Osteocyte (in vitro differentiated cells): ENCODE measurements around the gene TTC39B. TPM values are rescaled to one million over a fixed set of nuclear protein-coding genes. Genes with fewer than 3 reads are reported as not detected.

Source experiments
- DNase-seq: peaks from one replicate; pipeline ENCODE4 v3.0.0; 2021; ENCODE audit warnings: mixed read lengths; ENCODE audit not compliant: unreplicated experiment; ENCODE audit errors: extremely low spot score
- H3K27ac Mint-ChIP-seq: one replicate; pipeline ENCODE4 v1.8.0; 2021; ENCODE audit warnings: mild to moderate bottlenecking, mixed read lengths; ENCODE audit not compliant: unreplicated experiment
- H3K27me3 Mint-ChIP-seq: one replicate; pipeline ENCODE4 v1.8.0; 2021; ENCODE audit warnings: mixed read lengths; ENCODE audit not compliant: unreplicated experiment
- H3K36me3 Mint-ChIP-seq: one replicate; pipeline ENCODE4 v1.8.0; 2021; ENCODE audit warnings: mixed read lengths; ENCODE audit not compliant: unreplicated experiment
- H3K4me1 Mint-ChIP-seq: one replicate; pipeline ENCODE4 v1.8.0; 2021; ENCODE audit warnings: mixed read lengths; ENCODE audit not compliant: unreplicated experiment
- H3K4me3 Mint-ChIP-seq: one replicate; pipeline ENCODE4 v1.8.0; 2021; ENCODE audit warnings: mild to moderate bottlenecking, moderate library complexity, mixed read lengths; ENCODE audit not compliant: unreplicated experiment
- H3K9me3 Mint-ChIP-seq: one replicate; pipeline ENCODE4 v1.8.0; 2021; ENCODE audit warnings: mixed read lengths; ENCODE audit not compliant: unreplicated experiment
- total RNA-seq: library from RNA; stranded (reverse); gene quantifications from 2 replicates; pipeline ENCODE4 v1.2.1, GENCODE V29; 2021
- TF ChIP-seq, protein P1 (sequence below): fragments of 200-600 bp; sonication (generic); IDR thresholded peaks from 2 replicates; pipeline ENCODE4 v1.5.0; 2021; ENCODE audit warnings: antibody characterized with exemption, mild to moderate bottlenecking, moderate library complexity

Gene TTC39B
- total RNA-seq, 1 donor from 2014 or later, result 25.5 TPM

DNA sequence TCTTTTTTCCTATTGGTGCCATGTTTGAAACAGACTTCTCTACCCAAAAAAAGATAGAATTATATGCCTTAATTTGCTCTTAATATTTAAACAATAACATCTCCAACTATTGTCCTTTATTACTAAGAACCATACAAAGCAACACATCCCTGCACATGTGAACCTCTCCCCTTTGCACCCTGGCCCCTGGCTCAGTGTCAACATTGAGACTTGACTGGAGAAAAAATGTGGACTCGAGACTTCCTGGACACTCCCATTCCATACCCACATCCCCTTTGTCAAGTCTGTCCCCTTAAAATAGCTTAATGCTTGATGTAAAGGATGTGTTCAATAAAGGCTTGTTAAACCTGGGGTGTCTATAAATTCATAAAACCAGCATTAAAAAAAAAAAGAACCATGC is 53.2 kb downstream of the TTC39B start:
- Mint-ChIP-seq H3K4me1 (peaks cover 44% of the 10 kb centered on the region), H3K9me3 (no peaks in the 10 kb centered on the region), H3K27ac (peak overlapping the region; percentile 21), H3K27me3 (no peaks in the 10 kb centered on the region), H3K4me3 (no peak overlapping the region), H3K36me3 (peaks cover 13% of the 10 kb centered on the region)
- TF ChIP-seq, protein P1, sequence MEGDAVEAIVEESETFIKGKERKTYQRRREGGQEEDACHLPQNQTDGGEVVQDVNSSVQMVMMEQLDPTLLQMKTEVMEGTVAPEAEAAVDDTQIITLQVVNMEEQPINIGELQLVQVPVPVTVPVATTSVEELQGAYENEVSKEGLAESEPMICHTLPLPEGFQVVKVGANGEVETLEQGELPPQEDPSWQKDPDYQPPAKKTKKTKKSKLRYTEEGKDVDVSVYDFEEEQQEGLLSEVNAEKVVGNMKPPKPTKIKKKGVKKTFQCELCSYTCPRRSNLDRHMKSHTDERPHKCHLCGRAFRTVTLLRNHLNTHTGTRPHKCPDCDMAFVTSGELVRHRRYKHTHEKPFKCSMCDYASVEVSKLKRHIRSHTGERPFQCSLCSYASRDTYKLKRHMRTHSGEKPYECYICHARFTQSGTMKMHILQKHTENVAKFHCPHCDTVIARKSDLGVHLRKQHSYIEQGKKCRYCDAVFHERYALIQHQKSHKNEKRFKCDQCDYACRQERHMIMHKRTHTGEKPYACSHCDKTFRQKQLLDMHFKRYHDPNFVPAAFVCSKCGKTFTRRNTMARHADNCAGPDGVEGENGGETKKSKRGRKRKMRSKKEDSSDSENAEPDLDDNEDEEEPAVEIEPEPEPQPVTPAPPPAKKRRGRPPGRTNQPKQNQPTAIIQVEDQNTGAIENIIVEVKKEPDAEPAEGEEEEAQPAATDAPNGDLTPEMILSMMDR, result no peak
- no peak for DNase-seq

DNA sequence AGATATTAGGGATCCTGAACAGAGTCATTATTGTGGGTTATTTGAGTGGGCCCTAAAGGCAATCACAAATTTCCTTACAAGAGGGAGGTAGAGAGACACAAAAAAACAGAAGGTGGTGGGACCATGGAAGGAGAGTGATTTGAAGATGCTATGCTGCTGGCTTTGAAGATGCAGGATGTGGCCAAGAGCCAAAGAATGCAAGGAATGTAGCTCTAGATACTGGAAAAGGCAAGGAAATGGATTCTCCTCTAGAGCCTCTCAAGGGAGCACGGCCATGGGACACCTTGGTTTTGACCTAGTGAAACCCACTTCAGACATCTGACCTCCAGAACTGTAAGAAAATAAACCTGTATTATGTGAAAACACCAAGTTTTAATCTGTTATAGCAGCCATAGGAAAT is 53.8 kb downstream of the TTC39B start:
- no peak for DNase-seq
- no peak overlapping the region for H3K4me3 Mint-ChIP-seq
- H3K27me3 Mint-ChIP-seq, result no peaks in the 10 kb centered on the region
- peak overlapping the region; percentile 57 for H3K27ac Mint-ChIP-seq
- peaks cover 48% of the 10 kb centered on the region for H3K4me1 Mint-ChIP-seq
- H3K36me3 Mint-ChIP-seq, result peaks cover 9% of the 10 kb centered on the region
- no peaks in the 10 kb centered on the region for H3K9me3 Mint-ChIP-seq
- TF ChIP-seq, protein P1, result no peak

DNA sequence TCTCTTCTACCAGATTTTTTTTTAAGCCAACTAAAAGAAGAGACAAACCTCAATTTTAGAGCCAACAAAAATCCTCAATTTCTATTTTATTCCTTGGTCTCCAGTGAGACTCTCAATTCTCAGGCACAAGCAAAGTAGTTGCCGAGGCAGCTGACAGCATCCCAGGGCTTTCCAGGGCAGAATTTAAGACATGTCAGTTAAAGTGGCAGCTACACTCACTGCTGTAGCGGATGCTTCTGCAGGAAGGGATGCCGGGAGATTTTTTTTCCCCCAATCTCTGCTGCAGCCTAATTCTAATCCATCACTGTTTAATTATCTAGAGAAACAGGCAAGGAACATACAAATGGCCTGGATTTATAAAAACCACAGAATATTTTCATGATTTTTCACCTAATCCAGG is 57.0 kb downstream of the TTC39B start:
- DNase-seq, result no peak
- Mint-ChIP-seq H3K9me3 (no peaks in the 10 kb centered on the region), H3K27me3 (no peaks in the 10 kb centered on the region), H3K36me3 (no peaks in the 10 kb centered on the region), H3K4me3 (peak overlapping the region; percentile 64), H3K27ac (peak overlapping the region; percentile 89), H3K4me1 (peaks cover 66% of the 10 kb centered on the region)
- TF ChIP-seq, protein P1, result no peak

DNA sequence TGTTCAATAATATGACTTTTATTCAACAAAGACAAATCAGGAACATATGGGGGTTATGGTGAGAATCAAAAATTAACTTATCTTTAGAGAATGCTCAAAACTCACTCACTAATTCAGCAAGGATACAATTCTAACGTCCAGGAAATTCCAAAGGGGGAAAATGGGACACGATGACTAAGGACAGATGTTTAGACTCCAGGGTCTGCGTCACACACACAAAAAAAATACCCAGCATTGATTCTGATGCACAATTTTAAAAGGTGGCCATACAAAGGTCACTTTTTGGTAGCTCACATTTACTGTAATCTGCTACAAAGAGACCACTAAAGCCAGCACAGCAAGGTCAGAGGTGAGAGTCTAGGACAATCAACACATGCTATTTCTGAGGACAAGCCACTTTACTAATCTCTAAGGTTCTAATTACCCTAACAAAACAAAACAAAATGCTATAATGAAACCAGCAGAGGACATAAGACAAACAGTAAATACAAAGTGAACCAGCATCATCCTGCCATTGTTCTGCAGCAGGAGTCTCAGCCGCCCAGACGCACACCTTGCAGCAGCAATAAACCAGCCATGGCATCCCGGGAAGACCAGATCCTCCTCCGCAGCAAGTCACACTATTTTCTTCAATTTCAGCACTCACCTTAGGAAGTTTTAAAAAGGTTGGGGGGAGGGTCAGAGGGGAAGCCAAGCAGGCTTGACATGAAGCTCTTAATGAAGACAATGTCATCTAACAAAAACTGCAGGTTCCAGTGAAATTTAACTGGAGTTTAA is 57.8 kb downstream of the TTC39B start:
- H3K36me3 Mint-ChIP-seq, result no peaks in the 10 kb centered on the region
- peak overlapping the region; percentile 89 for H3K27ac Mint-ChIP-seq
- H3K9me3 Mint-ChIP-seq, result no peaks in the 10 kb centered on the region
- TF ChIP-seq, protein P1, result no peak
- no peak for DNase-seq
- H3K27me3 Mint-ChIP-seq, result no peaks in the 10 kb centered on the region
- peaks cover 74% of the 10 kb centered on the region for H3K4me1 Mint-ChIP-seq
- H3K4me3 Mint-ChIP-seq, result peak overlapping the region; percentile 64

DNA sequence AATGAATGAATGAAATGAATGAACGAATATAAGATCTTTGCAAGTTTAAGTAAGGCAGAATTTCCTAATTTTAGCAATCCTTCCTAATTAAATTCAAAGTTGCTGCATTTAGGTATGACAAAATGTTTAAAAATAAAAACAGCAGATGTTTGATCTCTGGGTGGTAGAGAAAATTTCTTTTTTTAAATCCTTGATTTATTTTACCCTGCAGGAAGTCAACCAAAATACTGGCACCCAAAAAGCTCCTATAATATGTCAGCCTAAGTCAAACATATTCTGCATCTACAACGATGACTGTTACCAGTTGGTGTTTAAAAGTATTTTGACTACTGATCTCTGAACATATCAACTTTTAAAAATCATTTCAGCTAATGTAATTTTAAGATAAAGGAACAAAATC is 58.4 kb downstream of the TTC39B start:
- no peak overlapping the region for H3K4me3 Mint-ChIP-seq
- H3K9me3 Mint-ChIP-seq, result no peaks in the 10 kb centered on the region
- peaks cover 75% of the 10 kb centered on the region for H3K4me1 Mint-ChIP-seq
- DNase-seq, result no peak
- H3K27me3 Mint-ChIP-seq, result no peaks in the 10 kb centered on the region
- TF ChIP-seq, protein P1, result no peak
- no peaks in the 10 kb centered on the region for H3K36me3 Mint-ChIP-seq
- H3K27ac Mint-ChIP-seq, result peak overlapping the region; percentile 89
